Right hindlimb (tissue), 1 donor: Measurements from ENCODE around the gene S100A8.
A peak's percentile ranks its signal among the peaks of the same experiment; 100 is the strongest.
"Not testable (repeated sequence)": the region's sequence is repeated elsewhere in the genome, so short reads cannot be mapped to it uniquely, and the experiment has no call there.

Source experiments
- DNase-seq: peaks from one replicate; pipeline ENCODE4 v3.0.0-alpha.2; 2018

S100A8 gene

DNA sequence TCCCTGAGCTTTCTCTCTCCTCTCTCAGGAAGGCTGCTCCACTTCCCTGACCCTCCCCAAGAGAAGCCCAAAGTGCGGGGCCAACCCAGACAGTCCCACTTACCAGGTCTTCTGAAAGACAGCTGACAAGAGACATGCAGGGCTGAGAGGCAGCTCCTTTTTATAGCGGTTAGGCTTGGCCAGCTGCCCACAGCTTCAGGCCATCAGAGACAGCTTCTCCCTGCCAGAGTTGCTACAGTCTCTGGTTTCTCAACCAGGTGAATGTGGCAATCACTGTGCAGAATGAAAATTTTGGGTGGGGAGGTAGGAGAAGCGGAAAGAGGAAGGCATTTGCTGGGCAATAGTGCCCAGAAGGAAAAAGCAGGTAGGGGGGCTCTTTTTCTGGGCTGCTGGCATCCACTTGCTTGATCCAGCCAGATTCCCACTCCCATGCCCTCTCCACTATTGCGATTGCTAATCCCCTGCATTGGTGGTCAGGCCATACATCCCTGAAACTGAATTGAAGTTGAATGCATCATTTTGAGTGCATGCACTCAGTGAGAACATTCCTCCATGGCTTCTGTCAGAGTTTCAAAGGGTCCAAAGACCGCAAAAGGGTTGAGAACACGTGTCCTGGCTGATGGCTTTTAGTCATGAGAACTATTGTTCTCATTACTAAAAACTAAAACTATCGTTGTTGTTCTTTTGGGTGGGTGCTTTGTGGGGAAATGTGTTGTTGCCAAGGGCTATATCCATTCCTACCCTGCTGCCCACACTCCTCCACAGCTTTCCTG, at the start of gene S100A8:
S100A8 (minus strand) TSS at position 136 of the 773 bp plus-strand sequence. CDS start 538 bp downstream, outside the sequence.
- DNase-seq = no peak

DNA sequence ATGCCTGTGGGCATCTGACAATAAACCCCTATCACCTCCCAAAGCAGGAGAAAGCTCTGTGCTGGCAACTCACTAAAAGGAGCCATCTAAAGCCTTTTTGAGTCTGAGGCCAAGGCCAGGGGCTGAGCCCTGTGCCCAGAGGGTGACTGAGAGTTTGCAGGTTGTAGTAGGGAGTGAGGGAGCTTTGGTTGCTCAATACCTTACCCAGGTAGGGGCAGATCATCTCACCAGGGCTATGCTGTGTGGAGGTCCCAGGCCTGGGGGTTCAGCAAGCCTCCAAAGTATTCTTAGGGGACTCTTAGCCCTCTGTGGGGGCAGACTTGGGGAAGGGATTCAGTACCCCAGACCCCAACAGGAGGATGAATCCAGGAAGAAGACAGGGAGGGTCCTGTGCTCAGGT, 48.4 kb upstream of the S100A8 start:
- no peak for DNase-seq

DNA sequence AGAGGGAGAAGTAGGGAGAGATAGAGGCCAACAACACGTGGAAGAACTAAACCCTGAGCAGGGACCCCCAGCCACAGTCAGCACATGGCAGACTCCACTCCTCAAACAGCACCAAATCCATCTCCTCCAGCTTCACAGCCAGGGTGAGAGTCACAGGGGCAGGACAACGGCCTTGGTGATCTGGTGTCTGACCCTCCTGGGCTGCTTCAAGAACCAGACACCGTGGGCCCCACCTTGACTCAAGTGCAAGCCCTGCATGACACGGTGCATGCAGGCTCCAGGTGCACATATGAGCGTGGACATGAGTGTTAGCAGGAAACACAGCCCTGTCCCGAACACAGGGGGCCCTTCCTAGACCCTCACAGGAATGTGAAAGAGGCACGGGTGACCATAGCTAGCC, 47.7 kb upstream of the S100A8 start:
- DNase-seq = no peak

DNA sequence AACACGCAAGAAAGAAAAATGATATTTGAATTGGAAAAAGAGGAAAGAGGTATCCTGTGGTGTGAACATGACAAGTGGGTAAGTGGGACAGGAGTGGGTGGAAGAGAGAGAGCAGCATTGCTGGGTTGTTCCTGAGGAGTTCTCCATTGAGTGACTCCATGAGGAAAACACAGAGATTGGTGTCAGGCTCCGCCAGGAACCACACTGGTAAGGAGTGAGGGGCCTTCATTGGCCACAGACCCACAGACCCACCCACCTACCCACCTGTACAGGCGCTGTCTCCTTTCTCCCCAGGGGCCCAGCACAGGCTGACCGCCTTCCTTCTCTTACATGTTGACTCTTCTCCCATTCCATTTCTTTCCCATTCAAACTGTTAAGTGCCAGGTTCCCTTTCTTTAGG, 46.4 kb upstream of the S100A8 start:
- DNase-seq = no peak

DNA sequence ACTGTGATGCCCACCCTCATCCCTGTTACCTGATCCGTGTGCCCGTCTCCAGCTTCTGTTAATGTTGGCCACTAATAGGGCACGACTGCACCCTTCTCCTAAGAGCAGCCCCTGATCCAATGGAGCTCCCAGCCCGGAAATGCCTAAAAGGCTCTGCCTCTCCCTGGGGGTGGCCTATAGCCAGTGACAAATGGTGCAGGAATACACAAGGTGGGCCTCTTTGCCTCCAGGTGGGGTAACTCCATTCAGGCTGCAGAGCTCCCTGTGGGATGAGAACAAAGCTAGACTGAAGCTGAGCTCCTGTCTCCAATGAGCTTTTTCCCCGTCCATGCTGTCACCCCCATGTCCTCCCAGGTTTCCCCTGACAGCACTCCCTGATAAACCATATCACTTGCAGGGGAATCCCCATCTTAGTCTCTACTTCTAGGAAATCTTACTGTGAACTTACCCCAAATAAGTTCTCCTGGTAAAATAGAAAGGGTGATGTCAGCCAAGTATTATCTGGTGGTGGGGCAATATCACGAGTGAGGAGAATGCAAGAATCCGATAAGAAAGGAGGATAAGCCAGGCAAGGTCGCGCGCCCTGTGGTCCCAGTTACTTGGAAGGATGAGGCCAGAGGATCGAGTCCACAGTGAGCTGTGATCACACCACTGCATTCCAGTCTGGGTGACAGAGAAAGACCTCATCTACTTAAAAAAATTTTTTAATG, 44.0 kb upstream of the S100A8 start:
- no peak for DNase-seq

DNA sequence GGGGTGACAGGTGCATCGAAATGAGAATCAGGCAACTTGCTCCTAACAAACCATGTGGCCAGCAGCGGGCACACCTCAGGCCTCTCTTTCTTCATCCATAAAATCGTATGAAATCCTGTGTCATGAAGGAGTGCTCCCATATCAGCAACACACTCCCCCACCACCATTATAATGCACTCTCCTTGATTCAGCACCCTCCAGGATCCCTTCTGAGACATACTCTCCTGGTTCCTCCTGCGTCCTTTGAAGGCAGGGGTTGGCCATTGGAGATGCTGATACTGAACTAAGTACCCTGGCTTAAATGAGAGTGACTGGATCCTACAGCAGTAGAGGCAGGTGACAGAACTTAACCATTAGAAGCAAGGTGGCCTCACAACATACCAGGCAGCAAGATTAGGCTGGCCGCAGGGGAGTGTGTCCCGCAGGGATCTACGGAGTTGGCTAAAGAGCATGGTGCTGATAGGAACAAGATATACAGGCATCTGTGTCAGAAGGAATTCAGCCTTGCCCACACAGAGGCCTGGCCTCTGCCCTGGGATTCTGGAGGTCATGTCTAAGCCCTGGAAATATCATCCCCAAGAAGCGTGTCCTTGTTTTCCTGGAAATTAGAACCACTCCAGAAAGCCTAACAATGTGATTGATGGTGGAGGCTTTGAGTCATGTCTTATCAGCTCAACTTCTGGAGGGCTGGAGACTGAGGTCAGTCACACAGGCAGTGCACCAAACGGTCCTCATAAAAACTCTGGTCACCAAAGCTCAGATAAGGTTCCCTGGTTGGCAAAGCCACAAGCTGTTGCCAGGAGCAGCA, 42.2 kb upstream of the S100A8 start:
- no peak for DNase-seq

DNA sequence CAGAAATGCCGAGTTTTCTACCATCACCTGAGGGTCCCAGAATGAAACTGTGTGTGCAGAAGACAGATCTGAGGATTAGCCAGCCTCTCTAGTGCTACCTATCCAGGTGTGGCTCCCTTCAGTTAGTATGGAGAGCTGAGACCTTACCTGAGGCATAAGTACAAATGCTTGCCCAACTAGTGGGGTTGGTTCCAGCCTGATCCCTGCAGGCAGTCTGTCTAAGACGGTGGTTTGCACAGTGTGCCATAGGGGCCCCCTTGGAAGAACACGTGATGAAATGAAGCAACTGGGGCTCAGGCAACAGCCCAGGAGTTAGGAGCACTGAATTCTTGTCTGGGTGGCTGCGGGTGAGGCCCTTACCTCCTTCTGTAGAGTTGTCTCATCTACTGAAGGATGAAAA, 41.1 kb upstream of the S100A8 start:
- no peak for DNase-seq

DNA sequence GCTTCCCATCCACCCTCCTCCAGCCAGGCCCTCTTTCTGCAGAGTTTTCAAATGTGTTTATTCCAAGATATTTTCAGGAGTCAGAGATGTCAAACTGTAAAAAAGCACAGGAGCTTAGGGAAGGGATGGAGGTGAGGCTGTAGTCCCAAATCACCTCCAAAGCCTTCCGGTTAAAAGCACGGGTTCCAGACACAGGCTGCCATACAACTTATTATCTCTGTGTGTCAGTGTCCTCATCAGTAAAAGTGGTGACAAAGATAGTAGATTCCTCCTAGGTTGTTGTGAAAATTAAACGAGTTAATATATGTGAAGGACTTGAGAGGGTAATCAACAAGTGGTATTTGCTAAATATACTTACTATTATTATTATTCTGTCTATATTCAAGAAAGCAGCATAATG, 40.6 kb upstream of the S100A8 start:
- no peak for DNase-seq

DNA sequence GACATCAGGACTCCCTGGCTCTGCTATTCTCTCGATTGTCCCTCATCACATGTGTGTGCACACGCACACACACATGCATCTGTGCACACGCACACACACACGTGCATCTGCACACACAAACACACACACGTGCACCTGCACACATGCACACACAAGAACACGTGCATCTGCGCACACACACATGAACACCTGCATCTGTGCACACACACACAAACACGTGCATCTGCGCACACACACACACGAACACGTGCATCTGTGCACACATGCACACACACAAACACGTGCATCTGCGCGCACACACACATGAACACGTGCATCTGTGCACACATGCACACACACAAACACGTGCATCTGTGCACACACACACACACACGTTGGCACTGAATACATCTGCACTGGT, 40.1 kb upstream of the S100A8 start:
- no peak for DNase-seq

DNA sequence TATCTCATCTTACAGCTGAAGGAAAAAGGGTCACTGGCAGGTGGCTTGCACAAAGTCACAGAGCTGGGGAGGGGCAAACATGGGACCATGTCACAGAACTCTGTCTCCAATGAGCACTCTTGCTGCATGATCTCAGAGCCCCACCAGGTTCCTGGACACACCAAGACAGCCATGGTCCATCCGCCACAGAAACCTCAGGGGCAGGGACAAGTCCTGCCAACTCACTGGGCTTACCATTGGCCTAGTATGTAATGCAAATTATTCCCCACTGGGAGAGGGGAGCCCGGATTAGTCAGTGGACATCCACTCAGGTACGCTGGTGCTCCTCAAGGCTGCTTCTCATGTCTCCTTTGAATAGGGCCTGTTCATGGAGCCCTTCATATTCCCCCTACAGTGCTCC, 39.7 kb upstream of the S100A8 start:
- DNase-seq = no peak

DNA sequence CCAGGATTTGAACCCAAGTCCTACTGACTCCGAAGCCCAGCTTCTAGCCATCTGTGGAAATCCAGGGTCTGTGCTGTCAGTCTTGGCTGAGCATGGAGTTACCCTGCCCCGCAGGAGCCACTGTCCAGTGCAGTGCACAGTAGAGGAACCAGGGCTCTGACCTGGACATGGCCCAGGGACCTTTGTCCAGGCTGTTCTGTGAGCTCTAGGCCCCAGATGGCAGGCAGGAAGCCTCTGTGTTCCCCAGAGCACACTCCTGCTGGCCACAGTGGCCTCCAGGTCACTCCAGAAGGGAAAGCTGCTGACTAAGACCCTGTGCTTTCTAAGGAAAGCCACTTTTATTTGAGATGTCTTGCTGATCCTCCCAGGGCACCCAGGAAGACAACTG, 39.3 kb upstream of the S100A8 start:
- DNase-seq = no peak

DNA sequence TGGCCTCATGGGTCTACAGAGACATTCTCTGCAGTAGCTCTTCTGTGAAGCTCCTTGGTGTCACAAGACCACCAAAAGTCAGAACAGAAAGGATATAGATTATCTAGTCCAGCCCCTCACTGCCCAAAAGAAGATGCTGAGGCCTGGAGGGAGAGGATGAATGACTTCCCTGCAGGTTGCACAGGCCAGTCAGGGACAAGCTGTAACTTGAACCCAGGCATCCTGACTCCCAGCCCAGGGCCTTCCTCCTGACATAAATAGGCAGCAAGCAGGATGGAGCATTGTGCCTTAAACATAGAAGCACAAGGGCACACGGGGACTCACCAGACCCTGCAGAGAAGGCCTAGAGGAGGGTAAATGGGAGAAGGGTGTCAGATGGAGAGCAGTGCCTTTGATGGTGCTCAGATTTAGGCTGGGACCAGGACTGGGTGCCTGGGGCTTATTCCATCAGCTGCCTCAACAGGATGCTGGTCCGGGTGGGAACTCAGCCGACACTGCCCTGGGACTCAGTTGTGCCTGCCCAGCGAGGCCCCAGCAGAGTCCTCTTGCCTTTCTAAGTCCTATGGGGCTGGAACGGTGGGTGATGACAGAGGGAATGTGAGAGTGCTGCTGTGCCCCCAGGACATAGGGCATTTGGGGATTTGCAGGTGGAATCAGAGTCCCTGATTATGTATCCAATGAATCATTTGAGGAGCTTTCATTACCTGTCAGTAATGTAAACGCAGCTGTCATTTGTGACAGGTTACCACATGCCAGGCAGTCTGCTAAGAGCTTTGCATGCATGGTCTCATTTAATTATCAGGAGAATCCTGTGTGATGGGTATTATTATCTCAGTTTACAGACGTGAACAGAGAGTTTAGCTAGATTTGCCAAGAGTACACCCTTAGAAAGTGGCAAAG, 38.6 kb upstream of the S100A8 start:
- DNase-seq = no peak

DNA sequence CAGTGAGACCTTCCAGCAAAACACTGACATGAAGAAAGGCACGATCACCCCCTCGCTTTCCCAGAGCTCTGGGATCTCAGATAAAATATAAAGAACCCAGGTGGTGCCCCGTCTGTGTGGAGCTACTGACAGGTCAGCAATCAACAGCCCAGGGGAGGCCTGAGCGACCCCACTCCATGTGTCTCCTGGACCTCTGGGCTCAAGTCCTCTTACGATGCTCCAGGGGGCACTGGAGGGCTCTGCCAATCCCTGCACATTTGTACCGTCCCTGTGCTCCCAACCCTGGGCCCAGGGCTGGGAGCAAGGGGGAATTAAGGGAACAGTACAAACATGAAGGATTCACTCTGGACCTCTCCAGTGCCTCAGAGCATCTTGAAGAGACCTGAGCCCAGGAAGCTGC, 37.9 kb upstream of the S100A8 start:
- no peak for DNase-seq

DNA sequence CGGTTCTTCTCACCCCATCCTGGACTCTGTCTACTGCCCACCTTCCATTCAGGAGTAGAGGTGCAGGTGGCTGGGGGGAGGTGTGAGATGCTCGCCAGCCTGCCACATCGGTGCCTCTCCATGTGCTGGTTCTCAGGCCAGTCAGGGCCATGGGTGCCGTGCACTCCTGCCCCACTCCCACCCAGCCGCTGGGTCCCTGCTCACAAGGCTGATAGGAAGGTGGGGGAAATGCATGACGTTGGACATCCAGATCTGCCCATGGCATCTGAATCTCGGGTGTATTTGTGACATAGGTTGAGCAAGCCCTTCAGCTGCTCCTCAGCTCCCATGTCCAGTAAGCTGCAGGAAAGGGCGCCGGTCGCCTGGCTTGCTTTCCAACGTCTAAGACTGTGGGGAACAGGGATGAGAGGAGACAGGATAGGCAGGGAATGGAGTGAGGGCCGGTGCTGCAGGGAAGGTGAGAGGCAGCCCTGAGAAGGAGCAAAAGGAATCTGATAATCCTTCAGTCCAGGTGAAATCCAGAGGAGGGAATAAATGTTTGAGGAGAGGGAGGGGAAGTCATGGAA, 37.3 kb upstream of the S100A8 start:
- DNase-seq = no peak

DNA sequence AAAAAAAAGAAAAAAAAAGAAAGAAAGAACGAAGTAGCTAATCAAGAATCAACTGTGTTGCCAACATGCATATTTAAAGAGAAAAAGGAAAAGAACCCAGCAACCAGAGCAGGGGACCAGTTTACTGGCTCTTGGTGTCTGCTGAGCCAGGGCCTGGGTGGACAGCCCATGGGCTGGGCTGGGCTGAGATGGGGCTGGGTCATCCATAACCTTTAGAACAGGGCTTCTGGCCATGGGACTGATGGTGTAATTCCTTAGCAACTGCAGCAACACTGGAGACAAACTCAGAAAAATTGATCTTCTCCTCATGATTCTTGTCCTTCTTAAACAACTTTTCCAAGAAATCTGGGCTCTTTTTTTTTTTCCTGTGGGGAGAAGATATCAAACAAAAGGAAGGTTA, 35.9 kb upstream of the S100A8 start:
- DNase-seq = no peak

DNA sequence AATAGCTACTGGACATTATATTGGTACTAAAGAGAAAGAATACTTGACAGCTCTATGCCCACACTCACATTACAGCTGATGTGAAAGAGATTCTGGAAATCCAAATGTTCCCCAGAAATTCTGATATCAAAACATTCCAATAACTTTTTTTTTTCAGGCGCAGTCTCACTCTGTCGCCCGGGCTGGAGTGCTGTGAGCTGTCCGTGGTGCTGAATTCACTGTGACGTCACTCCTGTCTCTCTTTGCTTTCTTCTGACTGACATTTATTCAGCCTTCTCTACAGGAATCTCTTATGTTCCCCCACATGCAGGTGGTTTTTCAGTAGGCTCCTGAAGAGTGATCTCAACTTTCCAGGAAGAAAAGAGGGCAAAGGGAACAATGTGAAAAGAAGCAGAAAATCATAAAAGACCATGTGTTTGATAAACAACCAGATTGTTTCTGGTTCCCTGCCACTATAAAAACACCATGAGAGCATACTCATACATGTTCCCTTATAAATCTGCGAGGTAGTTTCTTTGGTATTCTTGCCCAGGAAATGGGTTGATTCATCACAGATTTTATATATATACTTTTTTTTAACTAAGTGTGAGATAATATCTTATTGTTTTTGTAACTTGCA, 31.7 kb upstream of the S100A8 start:
- peak; percentile 74 for DNase-seq

DNA sequence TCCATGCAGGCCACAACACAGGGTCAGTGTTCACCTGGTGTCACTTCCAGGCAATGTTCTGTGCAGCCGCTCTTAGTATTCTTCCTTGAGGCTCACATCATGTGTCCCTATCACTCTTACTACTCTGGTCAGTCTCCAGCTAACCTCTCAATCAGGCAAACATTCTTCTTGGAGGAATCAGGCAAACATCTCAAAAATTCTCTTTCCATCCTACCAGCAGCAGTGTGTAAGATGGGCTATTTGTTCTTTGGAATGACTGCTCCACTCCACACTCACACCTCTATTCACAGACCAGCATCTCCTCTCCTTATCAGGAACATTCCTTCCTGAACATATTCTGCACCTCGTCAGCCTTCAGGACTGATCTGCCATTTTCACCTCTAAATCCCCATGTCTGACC, 29.4 kb upstream of the S100A8 start:
- DNase-seq = no peak

DNA sequence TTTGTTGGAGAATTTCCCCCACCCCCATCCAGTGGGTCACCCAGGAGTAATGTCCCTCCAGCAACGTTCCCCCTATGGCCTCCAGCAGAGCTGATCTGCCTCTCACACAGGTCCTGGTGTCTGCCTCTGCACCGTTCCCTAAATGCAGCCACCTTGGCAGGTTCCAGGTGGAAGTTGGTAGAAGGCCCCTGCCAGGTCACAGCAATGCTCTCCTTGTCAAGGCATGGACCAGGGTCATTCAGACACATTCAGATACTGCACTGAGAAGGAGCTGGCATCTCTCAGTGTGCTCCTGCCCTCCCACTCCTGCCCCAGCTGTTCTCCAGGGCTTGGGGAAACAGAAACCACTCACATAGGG, 28.5 kb upstream of the S100A8 start:
- not testable (repeated sequence) for DNase-seq

DNA sequence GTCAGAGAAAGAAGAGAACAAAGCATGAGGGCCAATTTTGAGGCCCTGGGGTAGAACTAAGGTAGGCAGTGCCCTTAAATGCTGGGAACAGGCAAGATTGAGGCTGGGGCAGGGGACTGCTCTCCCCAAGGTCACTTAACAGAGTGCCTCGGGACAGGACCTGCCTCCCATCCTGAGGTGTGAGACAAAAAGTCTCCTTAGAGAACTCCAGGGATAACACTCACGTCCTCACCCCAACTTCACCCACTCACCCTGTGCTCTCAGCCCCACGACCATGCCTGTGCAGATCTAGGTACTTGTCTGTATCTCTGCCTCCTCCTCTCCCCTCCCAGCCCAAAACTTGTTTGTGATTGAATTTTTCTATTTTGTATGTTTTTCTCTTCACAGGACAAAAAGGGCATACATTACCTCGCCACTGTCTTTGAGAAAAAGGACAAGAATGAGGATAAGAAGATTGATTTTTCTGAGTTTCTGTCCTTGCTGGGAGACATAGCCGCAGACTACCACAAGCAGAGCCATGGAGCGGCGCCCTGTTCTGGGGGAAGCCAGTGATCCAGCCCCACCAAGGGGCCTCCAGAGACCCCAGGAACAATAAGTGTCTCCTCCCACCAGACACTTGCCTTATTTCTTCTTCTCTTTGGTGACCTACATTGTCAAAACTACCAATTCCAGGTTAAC, 28.0 kb upstream of the S100A8 start:
- not testable (repeated sequence) for DNase-seq

DNA sequence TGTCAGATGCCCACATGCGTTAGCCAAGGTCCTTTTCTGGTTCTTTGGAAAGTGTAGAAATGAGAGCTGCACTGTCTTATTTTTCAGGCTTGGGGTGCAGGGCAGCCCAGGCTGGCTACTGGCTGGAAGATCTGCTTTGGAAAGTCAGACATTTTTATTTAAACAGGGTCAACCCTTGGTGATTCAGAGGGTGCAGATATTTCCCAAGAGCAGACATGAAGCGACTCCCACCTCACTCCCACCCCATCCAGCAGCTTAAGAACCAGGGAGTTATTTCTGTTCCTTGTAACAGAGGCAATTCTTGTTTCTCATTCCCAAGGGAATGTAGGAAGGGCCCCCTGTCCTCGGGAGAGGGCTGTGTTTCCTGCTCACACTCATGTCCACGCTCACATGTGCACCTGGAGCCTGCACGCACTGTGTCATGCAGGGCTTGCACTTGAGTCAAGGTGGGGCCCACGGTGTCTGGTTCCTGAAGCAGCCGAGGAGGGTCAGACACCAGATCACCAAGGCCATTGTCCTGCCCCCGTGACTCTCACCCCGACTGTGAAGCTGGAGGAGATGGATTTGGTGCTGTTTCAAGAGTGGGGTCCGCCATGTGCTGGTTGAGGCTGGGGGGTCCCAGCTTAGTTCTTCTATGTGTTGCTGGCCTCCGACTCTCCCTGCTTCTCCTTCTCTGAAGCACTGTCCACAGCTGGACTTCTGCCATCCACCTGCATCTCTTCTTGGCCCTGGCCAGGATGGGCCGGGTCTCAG, 26.4 kb upstream of the S100A8 start:
- no peak for DNase-seq
